ENCODE data around the gene CSNK1D. TPM values are rescaled to one million over a fixed set of nuclear protein-coding genes. Genes with fewer than 3 reads are reported as not detected.

CSNK1D gene
- total and polyA plus RNA-seq, 2 experiments from 2014 or later = 35.1 to 102 TPM

- no peaks in the 10 kb centered on the region for H4K20me1 ChIP-seq (ENCODE audit: insufficient read depth)
- no peaks in the 10 kb centered on the region for H3K9me2 ChIP-seq (ENCODE audit: insufficient read depth)
- H3K36me3 ChIP-seq (ENCODE audit: low read depth) = no peaks in the 10 kb centered on the region
- H3K4me2 ChIP-seq (ENCODE audit: unreplicated experiment) = no peak overlapping the region
- H3K4me1 ChIP-seq (ENCODE audit: insufficient read depth) = peaks cover 36% of the 10 kb centered on the region
- H3F3A ChIP-seq (ENCODE audit: insufficient read depth) = peaks cover 6% of the 10 kb centered on the region; the same call in 1 of the 2 replicates
- peaks cover 21% of the 10 kb centered on the region for H3K79me2 ChIP-seq (ENCODE audit: insufficient read depth)
- DNase-seq = peak; percentile 76
- TF ChIP-seq EZH2 (IDR thresholded peaks at IDR 0.05; ENCODE audit: insufficient read depth, poor library complexity, severe bottlenecking) (no peak), EZH2phosphoT487 (IDR thresholded peaks at IDR 0.05; ENCODE audit: insufficient read depth, low read depth) (no peak)
- H2AFZ ChIP-seq = no peak overlapping the region
- no peak overlapping the region for H3K4me3 ChIP-seq
- WGBS, 2 experiments (ENCODE audit: low coverage in 1 of 2, low lambda C conversion rate in 2 of 2, missing lambda C conversion rate in 2 of 2) = 67 to 75% methylated on average over 15 to 25 of the region's 25 CpGs
- H3K27ac ChIP-seq = peak overlapping the region; percentile 91
- H3K9me3 ChIP-seq (ENCODE audit: low read depth) = no peaks in the 10 kb centered on the region
- H3K9ac ChIP-seq = no peak overlapping the region; the same call in 1 of the 2 replicates
- no peaks in the 10 kb centered on the region for H3K27me3 ChIP-seq (replicated peaks; ENCODE audit: insufficient read depth)
- in situ Hi-C loops (cut with MboI) = no loop called here
Observed at GRCh38 chr17:82215095-82215971, 58.2 kb downstream of the CSNK1D start.

GRCh38 chr17:82214012-82214628 lies 59.4 kb downstream of the CSNK1D start:
- Histone ChIP-seq H3K4me2 (ENCODE audit: unreplicated experiment) (no peak overlapping the region), H3K9me3 (ENCODE audit: low read depth) (no peaks in the 10 kb centered on the region), H4K20me1 (ENCODE audit: insufficient read depth) (no peaks in the 10 kb centered on the region), H2AFZ (no peak overlapping the region), H3F3A (ENCODE audit: insufficient read depth) (peaks cover 6% of the 10 kb centered on the region; the same call in 1 of the 2 replicates), H3K4me3 (no peak overlapping the region), H3K79me2 (ENCODE audit: insufficient read depth) (peaks cover 31% of the 10 kb centered on the region), H3K9me2 (ENCODE audit: insufficient read depth) (no peaks in the 10 kb centered on the region), H3K9ac (no peak overlapping the region), H3K27ac (0 out of 2 replicates have a peak overlapping the region, but pooled peaks have one; percentile 74), H3K27me3 (replicated peaks; ENCODE audit: insufficient read depth) (no peaks in the 10 kb centered on the region), H3K4me1 (ENCODE audit: insufficient read depth) (peaks cover 36% of the 10 kb centered on the region), H3K36me3 (ENCODE audit: low read depth) (no peaks in the 10 kb centered on the region)
- no peak for DNase-seq
- no peak for TF ChIP-seq EZH2 (IDR thresholded peaks at IDR 0.05; ENCODE audit: insufficient read depth, poor library complexity, severe bottlenecking)
- TF ChIP-seq EZH2phosphoT487 (IDR thresholded peaks at IDR 0.05; ENCODE audit: insufficient read depth, low read depth) = no peak
- 90 to 92% methylated on average over 11 of the region's 11 CpGs for WGBS, 2 experiments (ENCODE audit: low coverage in 1 of 2, low lambda C conversion rate in 2 of 2, missing lambda C conversion rate in 2 of 2)
- in situ Hi-C loops (cut with MboI) = no loop called here

- H3K36me3 ChIP-seq (ENCODE audit: low read depth) = no peaks in the 10 kb centered on the region
- H3K27me3 ChIP-seq (replicated peaks; ENCODE audit: insufficient read depth) = no peaks in the 10 kb centered on the region
- peak; percentile 93 for DNase-seq
- H3K27ac ChIP-seq = peak overlapping the region; percentile 74
- peak overlapping the region; percentile 66 for H3K4me2 ChIP-seq (ENCODE audit: unreplicated experiment)
- peak overlapping the region; percentile 73 for H2AFZ ChIP-seq
- H3K4me1 ChIP-seq (ENCODE audit: insufficient read depth) = peaks cover 36% of the 10 kb centered on the region
- H3K9me3 ChIP-seq (ENCODE audit: low read depth) = no peaks in the 10 kb centered on the region
- no peaks in the 10 kb centered on the region for H4K20me1 ChIP-seq (ENCODE audit: insufficient read depth)
- peaks cover 6% of the 10 kb centered on the region; the same call in 1 of the 2 replicates for H3F3A ChIP-seq (ENCODE audit: insufficient read depth)
- H3K79me2 ChIP-seq (ENCODE audit: insufficient read depth) = peaks cover 32% of the 10 kb centered on the region
- in situ Hi-C loops (cut with MboI) = no loop called here
- H3K9me2 ChIP-seq (ENCODE audit: insufficient read depth) = no peaks in the 10 kb centered on the region
- peak overlapping the region; percentile 86 for H3K9ac ChIP-seq
- no peak for TF ChIP-seq EZH2phosphoT487 (IDR thresholded peaks at IDR 0.05; ENCODE audit: insufficient read depth, low read depth)
- TF ChIP-seq EZH2 (IDR thresholded peaks at IDR 0.05; ENCODE audit: insufficient read depth, poor library complexity, severe bottlenecking) = no peak
- WGBS, 2 experiments (ENCODE audit: low coverage in 1 of 2, low lambda C conversion rate in 2 of 2, missing lambda C conversion rate in 2 of 2) = 2 to 3% methylated on average over 26 to 32 of the region's 37 CpGs
- H3K4me3 ChIP-seq = peak overlapping the region; percentile 73
Observed at GRCh38 chr17:82213251-82214011, 60.1 kb downstream of the CSNK1D start.

All from GM23248 (cell line).